Renal pelvis (tissue), 4 donors: ENCODE data around the gene LRBA. TPM values are rescaled to one million over a fixed set of nuclear protein-coding genes. Genes with fewer than 3 reads are reported as not detected.

ENCODE experiments used
- DNase-seq: peaks from one replicate; pipeline ENCODE4 v3.0.0-alpha.2; 2013
- polyA plus RNA-seq, 3 donors: library from polyadenylated mRNA; unstranded; fragments of 120-200 nt; gene quantifications; one replicate each; pipeline ENCODE4 v1.2.1, GENCODE V29; 2013; ENCODE audit not compliant: insufficient read length in 3 of 3

LRBA gene
- polyA plus RNA-seq, 3 donors: 60.9 to 76.1 (median 63.6) TPM

GRCh38 chr4:150817017-150817416 lies 198.1 kb downstream of the LRBA start:
- DNase-seq: no peak

- no peak for DNase-seq
Measured at GRCh38 chr4:150816491-150816890, 198.6 kb downstream of the LRBA start.

- no peak for DNase-seq
Measured at GRCh38 chr4:150814873-150815272, 200.2 kb downstream of the LRBA start.

- DNase-seq: no peak
Measured at GRCh38 chr4:150805183-150806025, 209.7 kb downstream of the LRBA start.

GRCh38 chr4:150801833-150802232 lies 213.3 kb downstream of the LRBA start:
- DNase-seq: no peak

GRCh38 chr4:150799207-150799606 lies 215.9 kb downstream of the LRBA start:
- DNase-seq: no peak

GRCh38 chr4:150794706-150795105 lies 220.4 kb downstream of the LRBA start:
- DNase-seq: no peak

GRCh38 chr4:150789864-150790263 lies 225.2 kb downstream of the LRBA start:
- no peak for DNase-seq

- no peak for DNase-seq
Measured at GRCh38 chr4:150784939-150785338, 230.1 kb downstream of the LRBA start.

- no peak for DNase-seq
Measured at GRCh38 chr4:150784305-150784704, 230.8 kb downstream of the LRBA start.

GRCh38 chr4:150782921-150783320 lies 232.2 kb downstream of the LRBA start:
- DNase-seq: no peak

GRCh38 chr4:150782311-150782710 lies 232.8 kb downstream of the LRBA start:
- DNase-seq: peak; percentile 28

- no peak for DNase-seq
Measured at GRCh38 chr4:150781191-150781590, 233.9 kb downstream of the LRBA start.

GRCh38 chr4:150779707-150780106 lies 235.4 kb downstream of the LRBA start:
- DNase-seq: no peak

GRCh38 chr4:150773729-150774449 lies 241.2 kb downstream of the LRBA start:
- no peak for DNase-seq

- no peak for DNase-seq
Measured at GRCh38 chr4:150773032-150773431, 242.1 kb downstream of the LRBA start.

- no peak for DNase-seq
Measured at GRCh38 chr4:150771382-150771781, 243.7 kb downstream of the LRBA start.

- DNase-seq: no peak
Measured at GRCh38 chr4:150769845-150770244, 245.2 kb downstream of the LRBA start.

- DNase-seq: no peak
Measured at GRCh38 chr4:150769248-150769647, 245.8 kb downstream of the LRBA start.

- no peak for DNase-seq
Measured at GRCh38 chr4:150768497-150768896, 246.6 kb downstream of the LRBA start.

- no peak for DNase-seq
Measured at GRCh38 chr4:150765216-150765615, 249.9 kb downstream of the LRBA start.

GRCh38 chr4:150751648-150752047 lies 263.4 kb downstream of the LRBA start:
- DNase-seq: no peak

- DNase-seq: no peak
Measured at GRCh38 chr4:150750824-150751223, 264.3 kb downstream of the LRBA start.
